Measurements from ENCODE around the gene CADPS. TPM values are rescaled to one million over a fixed set of nuclear protein-coding genes. Genes with fewer than 3 reads are reported as not detected.

The CADPS gene
- polyA plus RNA-seq, 2 of the 4 experiments (the other 2 are of a cell fraction), result not detected

DNA sequence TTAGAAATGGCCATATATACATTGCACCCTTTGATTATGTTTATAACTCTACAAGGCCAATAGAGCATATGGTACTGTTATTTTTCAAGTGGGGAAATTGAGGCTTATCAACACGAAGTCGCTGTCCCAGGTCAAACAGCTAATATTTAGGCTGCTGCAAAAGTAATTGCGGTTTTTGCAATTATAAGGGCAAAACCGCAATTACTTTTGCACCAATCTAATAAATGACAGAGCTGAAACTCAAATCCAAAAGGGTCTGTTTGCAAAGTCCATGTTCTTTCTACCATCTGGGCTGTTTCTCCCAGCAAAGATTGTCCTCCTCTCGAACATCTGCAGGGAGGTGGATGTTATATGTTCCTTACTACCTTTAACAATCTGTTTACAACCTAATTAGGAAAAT, 147.2 kb downstream of the CADPS start:
- DNase-seq (ENCODE audit: low read depth in 1 of 2, low spot score in 1 of 2) (no peak), FAIRE-seq (no peak), ATAC-seq (no peak)
- ChIA-PET POLR2A (no interaction called here), CTCF (no interaction called here)
- no peaks in the 10 kb centered on the region for H3K9me3 ChIP-seq
- WGBS (ENCODE audit: missing lambda C conversion rate), result 4% methylated on average over 5 of the region's 5 CpGs
- TF ChIP-seq SREBF2 (IDR thresholded peaks at IDR 0.05) (no peak), NR3C1 (IDR thresholded peaks at IDR 0.05) (no peak), RAD21 (conservative IDR thresholded peaks at IDR 0.05 in 1 of 2, IDR thresholded peaks at IDR 0.05 in 1 of 2) (no peak), RFX5 (IDR thresholded peaks at IDR 0.05) (no peak), TP53 (CRISPR knock-in tag; IDR thresholded peaks at IDR 0.05) (no peak), RARB (CRISPR knock-in tag; IDR thresholded peaks at IDR 0.05) (no peak), ZFP36 (IDR thresholded peaks at IDR 0.05; ENCODE audit: borderline replicate concordance, partially characterized antibody) (no peak), KDM1A (IDR thresholded peaks at IDR 0.05; ENCODE audit: low read depth) (no peak), ESRRA (IDR thresholded peaks at IDR 0.05; ENCODE audit: borderline replicate concordance, low read length) (no peak), CBX8 (IDR thresholded peaks at IDR 0.05) (no peak), CBX2 (IDR thresholded peaks at IDR 0.05; ENCODE audit: borderline replicate concordance, low read depth) (no peak), ZSCAN20 (CRISPR knock-in tag; IDR thresholded peaks at IDR 0.05) (no peak), EHMT2 (IDR thresholded peaks at IDR 0.05; ENCODE audit: low read depth) (no peak), CHD2 (IDR thresholded peaks at IDR 0.05; ENCODE audit: low read length, partially characterized antibody) (no peak), SMC3 (IDR thresholded peaks at IDR 0.05) (no peak), CEBPB (IDR thresholded peaks at IDR 0.05) (no peak)
- TF ChIP-seq, protein P1, sequence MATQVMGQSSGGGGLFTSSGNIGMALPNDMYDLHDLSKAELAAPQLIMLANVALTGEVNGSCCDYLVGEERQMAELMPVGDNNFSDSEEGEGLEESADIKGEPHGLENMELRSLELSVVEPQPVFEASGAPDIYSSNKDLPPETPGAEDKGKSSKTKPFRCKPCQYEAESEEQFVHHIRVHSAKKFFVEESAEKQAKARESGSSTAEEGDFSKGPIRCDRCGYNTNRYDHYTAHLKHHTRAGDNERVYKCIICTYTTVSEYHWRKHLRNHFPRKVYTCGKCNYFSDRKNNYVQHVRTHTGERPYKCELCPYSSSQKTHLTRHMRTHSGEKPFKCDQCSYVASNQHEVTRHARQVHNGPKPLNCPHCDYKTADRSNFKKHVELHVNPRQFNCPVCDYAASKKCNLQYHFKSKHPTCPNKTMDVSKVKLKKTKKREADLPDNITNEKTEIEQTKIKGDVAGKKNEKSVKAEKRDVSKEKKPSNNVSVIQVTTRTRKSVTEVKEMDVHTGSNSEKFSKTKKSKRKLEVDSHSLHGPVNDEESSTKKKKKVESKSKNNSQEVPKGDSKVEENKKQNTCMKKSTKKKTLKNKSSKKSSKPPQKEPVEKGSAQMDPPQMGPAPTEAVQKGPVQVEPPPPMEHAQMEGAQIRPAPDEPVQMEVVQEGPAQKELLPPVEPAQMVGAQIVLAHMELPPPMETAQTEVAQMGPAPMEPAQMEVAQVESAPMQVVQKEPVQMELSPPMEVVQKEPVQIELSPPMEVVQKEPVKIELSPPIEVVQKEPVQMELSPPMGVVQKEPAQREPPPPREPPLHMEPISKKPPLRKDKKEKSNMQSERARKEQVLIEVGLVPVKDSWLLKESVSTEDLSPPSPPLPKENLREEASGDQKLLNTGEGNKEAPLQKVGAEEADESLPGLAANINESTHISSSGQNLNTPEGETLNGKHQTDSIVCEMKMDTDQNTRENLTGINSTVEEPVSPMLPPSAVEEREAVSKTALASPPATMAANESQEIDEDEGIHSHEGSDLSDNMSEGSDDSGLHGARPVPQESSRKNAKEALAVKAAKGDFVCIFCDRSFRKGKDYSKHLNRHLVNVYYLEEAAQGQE (IDR thresholded peaks at IDR 0.05), result no peak
- TF ChIP-seq, protein P2, sequence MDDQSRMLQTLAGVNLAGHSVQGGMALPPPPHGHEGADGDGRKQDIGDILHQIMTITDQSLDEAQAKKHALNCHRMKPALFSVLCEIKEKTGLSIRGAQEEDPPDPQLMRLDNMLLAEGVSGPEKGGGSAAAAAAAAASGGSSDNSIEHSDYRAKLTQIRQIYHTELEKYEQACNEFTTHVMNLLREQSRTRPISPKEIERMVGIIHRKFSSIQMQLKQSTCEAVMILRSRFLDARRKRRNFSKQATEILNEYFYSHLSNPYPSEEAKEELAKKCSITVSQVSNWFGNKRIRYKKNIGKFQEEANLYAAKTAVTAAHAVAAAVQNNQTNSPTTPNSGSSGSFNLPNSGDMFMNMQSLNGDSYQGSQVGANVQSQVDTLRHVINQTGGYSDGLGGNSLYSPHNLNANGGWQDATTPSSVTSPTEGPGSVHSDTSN (IDR thresholded peaks at IDR 0.05), result no peak
- TF ChIP-seq, protein P3, sequence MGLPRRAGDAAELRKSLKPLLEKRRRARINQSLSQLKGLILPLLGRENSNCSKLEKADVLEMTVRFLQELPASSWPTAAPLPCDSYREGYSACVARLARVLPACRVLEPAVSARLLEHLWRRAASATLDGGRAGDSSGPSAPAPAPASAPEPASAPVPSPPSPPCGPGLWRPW (IDR thresholded peaks at IDR 0.05), result no peak
- TF ChIP-seq, protein P4, sequence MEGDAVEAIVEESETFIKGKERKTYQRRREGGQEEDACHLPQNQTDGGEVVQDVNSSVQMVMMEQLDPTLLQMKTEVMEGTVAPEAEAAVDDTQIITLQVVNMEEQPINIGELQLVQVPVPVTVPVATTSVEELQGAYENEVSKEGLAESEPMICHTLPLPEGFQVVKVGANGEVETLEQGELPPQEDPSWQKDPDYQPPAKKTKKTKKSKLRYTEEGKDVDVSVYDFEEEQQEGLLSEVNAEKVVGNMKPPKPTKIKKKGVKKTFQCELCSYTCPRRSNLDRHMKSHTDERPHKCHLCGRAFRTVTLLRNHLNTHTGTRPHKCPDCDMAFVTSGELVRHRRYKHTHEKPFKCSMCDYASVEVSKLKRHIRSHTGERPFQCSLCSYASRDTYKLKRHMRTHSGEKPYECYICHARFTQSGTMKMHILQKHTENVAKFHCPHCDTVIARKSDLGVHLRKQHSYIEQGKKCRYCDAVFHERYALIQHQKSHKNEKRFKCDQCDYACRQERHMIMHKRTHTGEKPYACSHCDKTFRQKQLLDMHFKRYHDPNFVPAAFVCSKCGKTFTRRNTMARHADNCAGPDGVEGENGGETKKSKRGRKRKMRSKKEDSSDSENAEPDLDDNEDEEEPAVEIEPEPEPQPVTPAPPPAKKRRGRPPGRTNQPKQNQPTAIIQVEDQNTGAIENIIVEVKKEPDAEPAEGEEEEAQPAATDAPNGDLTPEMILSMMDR (IDR thresholded peaks at IDR 0.05), result no peak
- no peak overlapping the region for H3K27ac ChIP-seq
- no peaks in the 10 kb centered on the region for H3K4me1 ChIP-seq
- no peak overlapping the region for H3K4me3 ChIP-seq
- H3K4me2 ChIP-seq, result no peak overlapping the region

DNA sequence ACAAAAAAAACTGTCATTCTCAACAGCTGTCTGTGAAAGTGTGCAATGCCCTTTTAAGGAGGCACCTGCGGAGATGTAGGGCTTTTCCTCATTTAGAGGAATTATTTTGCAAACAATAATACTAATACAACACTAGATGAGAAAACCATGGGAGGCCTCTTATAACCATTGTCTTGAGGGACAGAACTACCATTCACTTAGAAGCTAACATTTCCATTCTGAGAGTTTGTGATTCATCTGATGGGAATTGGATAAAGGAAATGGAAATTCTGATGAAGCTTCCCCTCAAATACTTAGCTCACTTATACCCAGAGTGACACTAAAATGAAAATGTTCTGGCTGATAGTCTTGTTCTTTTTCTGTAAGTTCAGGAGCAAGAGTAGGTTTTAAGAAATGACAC, 147.7 kb downstream of the CADPS start:
- ATAC-seq (no peak), FAIRE-seq (no peak), DNase-seq (ENCODE audit: low read depth in 1 of 2, low spot score in 1 of 2) (no peak)
- no peaks in the 10 kb centered on the region for H3K9me3 ChIP-seq
- 0% methylated on average over 1 of the region's 1 CpG for WGBS (ENCODE audit: missing lambda C conversion rate)
- ChIA-PET CTCF (no interaction called here), POLR2A (no interaction called here)
- H3K4me3 ChIP-seq, result no peak overlapping the region
- no peaks in the 10 kb centered on the region for H3K4me1 ChIP-seq
- H3K27ac ChIP-seq, result no peak overlapping the region
- H3K4me2 ChIP-seq, result no peak overlapping the region
- TF ChIP-seq CEBPB (IDR thresholded peaks at IDR 0.05) (no peak), ZSCAN20 (CRISPR knock-in tag; IDR thresholded peaks at IDR 0.05) (no peak), MYC (IDR thresholded peaks at IDR 0.05; ENCODE audit: borderline replicate concordance, low read length) (no peak), POLR2AphosphoS2 (conservative IDR thresholded peaks at IDR 0.05; ENCODE audit: low read length) (no peak), CBX2 (IDR thresholded peaks at IDR 0.05; ENCODE audit: borderline replicate concordance, low read depth) (no peak), CHD2 (IDR thresholded peaks at IDR 0.05; ENCODE audit: low read length, partially characterized antibody) (no peak), FOSB (CRISPR knock-in tag; IDR thresholded peaks at IDR 0.05) (no peak), HDAC2 (IDR thresholded peaks at IDR 0.05) (no peak), CBX8 (IDR thresholded peaks at IDR 0.05) (no peak), TP53 (CRISPR knock-in tag; IDR thresholded peaks at IDR 0.05) (no peak), EP300 (IDR thresholded peaks at IDR 0.05) (no peak)
- TF ChIP-seq, protein P5, sequence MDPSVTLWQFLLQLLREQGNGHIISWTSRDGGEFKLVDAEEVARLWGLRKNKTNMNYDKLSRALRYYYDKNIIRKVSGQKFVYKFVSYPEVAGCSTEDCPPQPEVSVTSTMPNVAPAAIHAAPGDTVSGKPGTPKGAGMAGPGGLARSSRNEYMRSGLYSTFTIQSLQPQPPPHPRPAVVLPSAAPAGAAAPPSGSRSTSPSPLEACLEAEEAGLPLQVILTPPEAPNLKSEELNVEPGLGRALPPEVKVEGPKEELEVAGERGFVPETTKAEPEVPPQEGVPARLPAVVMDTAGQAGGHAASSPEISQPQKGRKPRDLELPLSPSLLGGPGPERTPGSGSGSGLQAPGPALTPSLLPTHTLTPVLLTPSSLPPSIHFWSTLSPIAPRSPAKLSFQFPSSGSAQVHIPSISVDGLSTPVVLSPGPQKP (IDR thresholded peaks at IDR 0.05; ENCODE audit: low read depth, low read length), result no peak
- TF ChIP-seq, protein P4 (IDR thresholded peaks at IDR 0.05), result no peak
- TF ChIP-seq, protein P3 (IDR thresholded peaks at IDR 0.05), result no peak
- TF ChIP-seq, protein P6, sequence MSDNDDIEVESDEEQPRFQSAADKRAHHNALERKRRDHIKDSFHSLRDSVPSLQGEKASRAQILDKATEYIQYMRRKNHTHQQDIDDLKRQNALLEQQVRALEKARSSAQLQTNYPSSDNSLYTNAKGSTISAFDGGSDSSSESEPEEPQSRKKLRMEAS (IDR thresholded peaks at IDR 0.05), result no peak

All from A549 (cell line).